ENCODE data around the gene MAP7D3. TPM values are rescaled to one million over a fixed set of nuclear protein-coding genes. Genes with fewer than 3 reads are reported as not detected.

MAP7D3 gene
- polyA plus RNA-seq, 3 donors: 1.8 to 3.4 (median 2.9) TPM

- H3K4me2 ChIP-seq (replicated peaks; ENCODE audit: extremely low read depth, low read length, poor library complexity, severe bottlenecking): no peak overlapping the region
- no peaks in the 10 kb centered on the region for H3K9me3 ChIP-seq (replicated peaks in 1 of 2; ENCODE audit: control insufficient read depth in 1 of 2, insufficient read depth in 1 of 2, low read length in 2 of 2)
- H3K4me1 ChIP-seq (ENCODE audit: control insufficient read depth in 1 of 2, insufficient read depth in 2 of 2, low read length in 2 of 2): peaks cover 5 to 10% of the 10 kb centered on the region in 2 donors
- H3K36me3 Mint-ChIP-seq: no peaks in the 10 kb centered on the region
- H3K36me3 ChIP-seq (replicated peaks in 1 of 2; ENCODE audit: control insufficient read depth in 1 of 2, insufficient read depth in 2 of 2, low read length in 2 of 2): no peaks in the 10 kb centered on the region
- intact Hi-C loops (cut with micrococcal nuclease): loop anchor here in 1 of 2 donors (5.0 kb wide), 1 partner anchor 136 kb away; no protein-coding TSS in a partner anchor
- no peak overlapping the region for H2AFZ ChIP-seq (ENCODE audit: insufficient read depth, low read depth, low read length, poor library complexity, severe bottlenecking)
- peaks cover 3% of the 10 kb centered on the region for H3K4me1 Mint-ChIP-seq
- WGBS (ENCODE audit: insufficient coverage): no CpG with 5 or more reads among the region's 1 CpG
- H3K9me3 Mint-ChIP-seq: peaks cover 0 to 1% (median 0%) of the 10 kb centered on the region in 7 donors
- H3K4me3 Mint-ChIP-seq: no peak overlapping the region
- H3K27ac Mint-ChIP-seq: no peak overlapping the region
- H3K27ac ChIP-seq (ENCODE audit: low read depth in 1 of 2, low read length in 2 of 2): no peak overlapping the region
- no peak for TF ChIP-seq CTCF (IDR thresholded peaks at IDR 0.05)
- H4K20me1 ChIP-seq (ENCODE audit: insufficient read depth, low read length): no peaks in the 10 kb centered on the region
- peaks cover 0 to 3% of the 10 kb centered on the region in 2 donors for H3K27me3 ChIP-seq (ENCODE audit: control insufficient read depth in 2 of 2, insufficient read depth in 2 of 2, low read length in 2 of 2)
- no peak for DNase-seq
- no peaks in the 10 kb centered on the region for H3K79me2 ChIP-seq (ENCODE audit: insufficient read depth, low read length)
- no peak overlapping the region for H3K9ac ChIP-seq (ENCODE audit: insufficient read depth, low read length, poor library complexity, severe bottlenecking)
- H3K4me3 ChIP-seq (replicated peaks in 1 of 3; ENCODE audit: low read depth in 2 of 3, low read length in 3 of 3): no peak overlapping the region
- H3K27me3 Mint-ChIP-seq (ENCODE audit: low read depth in 3 of 3): peaks cover 0 to 15% (median 1%) of the 10 kb centered on the region in 3 donors
Measured at GRCh38 chrX:136163689-136164088, 87.5 kb downstream of the MAP7D3 start.

Other genes with a start within 250 kb of the MAP7D3 start
- 1 to 10 TPM in 1 of 3 donors, under 1 TPM in 2; 0.75 to 4.0 (median 0.98) TPM for gene FHL1, start 103.9 kb downstream of the MAP7D3 start, polyA plus RNA-seq
- not detected for gene ADGRG4, start 49.6 kb upstream of the MAP7D3 start, polyA plus RNA-seq
- gene BRS3, start 236.5 kb upstream of the MAP7D3 start, polyA plus RNA-seq: not detected
- 10 to 100 TPM in 2 of 3 donors, 1 to 10 TPM in 1; 1.9 to 20.5 (median 14.2) TPM for gene HTATSF1, start 246.2 kb upstream of the MAP7D3 start, polyA plus RNA-seq